Measurements from ENCODE around the gene UBD.

UBD gene

DNA sequence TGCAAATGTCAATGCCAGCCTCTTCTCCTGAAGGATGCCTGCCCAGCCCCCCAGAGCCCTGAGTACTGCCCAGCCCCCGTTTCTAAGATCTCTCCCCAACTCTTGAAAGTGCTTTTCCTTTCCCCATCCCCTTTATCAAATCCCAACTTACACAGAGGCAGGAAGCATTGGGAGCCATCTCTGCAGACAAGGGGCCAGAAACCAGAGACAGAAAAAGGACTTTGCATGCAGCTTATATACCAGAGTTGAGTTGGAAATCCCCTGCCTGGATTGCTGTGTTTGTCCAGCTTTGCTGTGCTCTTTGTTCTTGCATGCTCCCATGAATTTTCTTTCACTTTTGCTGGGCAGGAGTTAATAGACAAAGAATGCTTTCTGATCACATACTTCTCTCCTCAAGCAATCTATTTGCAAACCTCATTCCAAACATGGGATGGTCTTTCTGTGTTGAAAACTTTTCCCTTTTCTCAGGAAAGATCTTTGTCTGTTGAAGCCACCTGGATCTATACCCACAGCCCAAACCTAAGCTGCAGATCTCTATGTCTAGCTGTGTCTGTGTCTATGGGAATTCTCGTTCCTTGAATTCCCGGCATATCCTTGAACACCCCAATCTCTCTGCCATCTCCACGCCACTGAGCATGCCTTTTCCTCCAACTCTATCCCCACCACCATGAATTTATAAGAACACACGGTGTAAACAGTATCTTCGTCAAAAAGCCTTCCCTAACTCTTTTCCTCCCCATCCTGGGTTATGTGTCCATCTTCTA lies at the start of gene UBD:
UBD (minus strand) TSS at position 209 of the 764 bp plus-strand sequence; CDS start at position 178, 31 bp downstream.
- DNase-seq: no peak

DNA sequence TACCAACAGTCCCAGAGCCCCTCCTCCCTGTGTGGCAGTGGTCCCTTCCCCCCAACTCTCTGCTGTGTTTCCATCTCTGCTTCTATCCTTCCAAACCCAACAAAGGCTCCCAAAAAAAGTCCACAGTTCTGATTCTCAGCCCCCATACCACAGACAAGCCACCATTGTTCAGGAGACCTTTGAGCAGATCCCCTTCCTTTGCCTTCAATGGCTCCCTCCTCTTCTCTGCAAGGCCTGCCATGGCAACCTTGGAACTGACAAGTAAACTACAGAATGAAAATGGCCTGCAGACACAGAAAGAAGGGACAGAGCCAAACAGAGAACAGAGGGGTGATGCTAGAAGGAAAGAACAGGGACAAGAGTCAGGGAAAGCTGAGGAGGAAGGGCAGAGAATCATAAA lies 48.6 kb upstream of the UBD start:
- no peak for DNase-seq

DNA sequence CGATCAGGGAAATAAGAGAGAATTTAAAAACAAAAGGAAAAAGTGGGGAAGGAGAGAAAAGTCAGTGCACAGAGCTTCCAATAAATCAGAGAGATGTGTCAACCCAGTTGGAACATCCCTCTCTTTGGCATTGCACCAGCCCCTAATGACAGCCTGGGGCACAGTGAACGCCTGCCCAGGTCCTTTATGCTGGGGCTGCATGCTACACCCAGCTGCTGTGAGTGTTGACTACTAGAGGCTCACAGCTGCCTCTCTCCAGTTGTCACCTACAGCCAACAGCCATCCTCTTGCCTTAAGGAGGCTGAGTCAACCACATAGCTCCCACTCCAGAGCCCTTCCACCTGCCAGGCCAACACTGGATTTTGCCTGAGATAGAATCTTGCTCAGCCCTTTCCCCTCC lies 44.4 kb upstream of the UBD start:
- DNase-seq: no peak

DNA sequence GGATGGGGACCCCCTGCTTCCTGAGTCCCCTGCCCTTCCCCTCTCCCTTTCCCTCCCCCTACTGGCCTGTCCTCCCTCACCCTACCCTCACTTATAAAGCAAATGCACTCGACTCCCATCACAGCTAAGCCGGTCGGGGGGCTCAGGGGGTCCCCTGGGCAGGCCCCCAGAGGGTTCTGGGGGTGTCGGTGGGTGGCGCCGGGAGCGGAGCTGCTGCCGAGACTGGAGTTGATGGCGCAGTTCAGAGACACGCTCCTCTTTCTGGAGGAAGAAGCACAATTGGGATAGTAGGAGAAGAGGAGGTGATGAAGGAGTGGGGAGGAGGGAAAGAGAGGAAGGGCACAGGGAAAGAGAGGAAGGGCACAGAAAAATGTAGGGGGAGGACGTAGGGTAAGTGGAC lies 43.9 kb upstream of the UBD start:
- no peak for DNase-seq

DNA sequence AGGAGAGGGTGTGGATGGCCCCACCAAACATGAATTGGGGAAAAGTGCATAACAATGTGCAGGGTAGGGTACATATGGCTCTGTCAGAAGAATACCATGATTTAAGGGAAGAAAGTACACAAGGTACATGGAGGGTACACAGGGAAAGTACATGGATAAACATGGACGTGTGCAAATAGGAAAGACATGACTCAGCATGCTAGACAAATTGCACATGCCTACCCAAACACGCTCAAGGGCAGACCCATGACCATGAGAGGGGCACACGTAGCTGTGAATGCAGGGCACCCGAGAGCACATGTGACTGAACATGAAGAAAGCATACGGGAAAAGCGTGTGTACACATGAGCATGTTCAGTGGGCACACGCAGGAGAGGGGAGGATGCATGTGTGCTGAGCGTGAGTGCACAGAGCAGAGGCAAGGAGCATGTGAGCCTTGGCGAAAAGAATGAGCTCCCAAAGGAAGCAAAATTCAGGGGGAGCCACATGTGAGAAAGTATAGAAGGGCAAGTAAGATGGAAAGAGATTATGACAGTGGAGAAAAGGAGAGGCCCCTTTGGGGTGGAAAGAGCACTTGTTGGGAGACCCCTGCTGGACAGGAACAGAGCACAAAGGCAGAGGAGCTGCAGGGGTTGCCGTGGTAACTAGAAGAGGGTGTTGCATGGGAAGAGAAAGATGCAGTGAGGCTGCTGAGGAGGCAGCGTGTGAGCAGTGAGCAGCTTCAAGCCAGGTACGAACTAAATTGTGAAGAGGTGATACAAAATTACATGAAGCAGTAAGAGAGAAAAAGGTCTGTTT lies 43.2 kb upstream of the UBD start:
- no peak for DNase-seq

DNA sequence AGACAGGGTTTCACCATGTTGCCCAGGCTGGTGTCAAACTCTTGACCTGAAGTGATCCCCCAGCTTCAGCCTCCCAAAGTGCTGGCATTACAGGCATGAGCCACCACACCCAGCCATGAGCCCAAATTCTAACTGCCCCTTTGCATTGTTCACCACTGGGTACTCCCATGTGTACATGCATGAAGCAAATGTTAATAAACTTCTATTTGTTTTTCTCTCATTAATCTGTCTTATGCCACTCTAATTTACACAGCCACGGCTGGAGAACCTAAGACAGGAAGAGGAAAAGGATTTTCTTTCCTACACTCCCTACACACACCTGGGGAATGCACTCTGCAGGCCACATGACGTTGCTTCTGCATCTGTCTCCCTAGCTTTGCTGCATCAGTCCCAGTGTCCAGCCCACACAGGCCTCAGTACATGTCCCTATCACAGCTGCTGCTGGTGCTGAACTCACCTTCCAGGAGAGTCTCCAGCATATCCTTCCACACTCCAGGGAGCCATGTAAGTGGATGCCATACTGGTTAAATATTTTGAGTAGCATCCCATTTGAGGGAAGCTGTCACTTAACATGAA lies 38.7 kb upstream of the UBD start:
- DNase-seq: no peak

DNA sequence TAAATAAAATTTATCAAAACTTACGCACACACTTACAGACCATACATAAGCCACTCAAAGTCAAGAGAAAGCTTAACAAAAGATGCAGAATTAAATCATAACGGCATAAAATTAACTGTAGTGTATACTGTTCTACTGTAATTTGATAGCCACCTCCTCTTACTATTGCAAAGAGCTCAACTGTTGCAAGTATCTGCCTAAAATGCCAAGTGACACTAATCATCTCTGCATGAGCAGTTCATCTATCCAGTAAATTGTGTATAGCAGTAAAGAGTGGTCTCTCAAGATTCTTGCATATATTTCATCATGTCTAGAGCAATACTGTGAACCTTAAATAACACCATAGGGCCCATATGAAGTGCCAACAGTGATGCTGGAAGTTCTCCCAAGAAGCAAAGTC lies 37.7 kb upstream of the UBD start:
- DNase-seq: no peak

DNA sequence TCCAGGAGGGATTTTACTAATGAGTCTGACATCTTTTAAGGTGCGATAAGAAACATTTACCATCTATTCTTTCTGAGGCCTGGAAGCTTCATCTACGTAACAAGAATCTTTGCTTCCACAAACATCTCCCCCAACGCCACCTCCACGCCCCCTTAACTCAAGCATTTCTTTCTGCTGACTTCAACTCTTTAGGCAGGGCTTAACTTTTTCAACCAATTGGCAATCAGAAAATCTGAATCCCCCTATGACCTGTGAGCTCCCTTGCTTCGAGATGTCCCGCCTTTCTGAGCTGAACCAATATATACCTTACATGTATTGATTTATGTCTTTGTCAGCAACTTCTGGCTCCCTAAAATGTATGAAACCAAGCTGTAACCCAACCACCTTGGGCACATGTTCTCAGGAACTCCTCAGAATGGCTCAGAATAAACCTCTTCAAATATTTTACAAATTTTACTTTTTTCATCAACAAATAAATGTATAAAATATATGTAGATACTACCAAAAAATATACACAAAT lies 36.9 kb upstream of the UBD start:
- DNase-seq: no peak

DNA sequence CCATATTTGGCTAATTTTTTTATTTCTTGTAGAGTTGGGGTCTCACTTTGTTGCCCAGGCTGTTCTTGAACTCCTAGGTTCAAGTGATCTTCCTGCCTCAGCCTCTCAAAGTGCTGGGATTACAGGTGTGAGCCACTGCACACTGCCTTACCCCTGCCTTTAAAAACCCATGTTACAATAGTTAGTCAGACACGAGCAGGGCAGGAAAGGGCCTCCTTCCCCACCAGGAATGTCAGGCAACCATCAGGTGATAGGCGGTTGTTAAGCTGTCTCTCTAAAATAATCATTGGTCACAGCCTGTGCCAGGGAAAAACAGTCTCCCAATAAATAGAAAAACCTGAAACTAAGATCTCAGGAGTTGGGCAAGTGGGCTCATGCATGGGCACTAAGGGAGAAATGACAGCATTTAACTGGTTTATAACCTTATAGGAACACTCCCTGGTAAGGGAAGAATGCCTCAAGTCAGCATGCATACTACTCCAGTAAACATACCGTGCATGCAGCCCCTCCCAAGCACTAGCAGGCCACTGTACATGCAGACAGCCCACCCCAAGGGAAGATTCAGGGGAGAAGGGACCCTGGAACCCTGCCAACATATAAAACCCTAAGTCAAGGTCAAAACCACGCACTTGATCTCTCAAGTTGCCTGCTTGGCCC lies 33.8 kb upstream of the UBD start:
- no peak for DNase-seq

DNA sequence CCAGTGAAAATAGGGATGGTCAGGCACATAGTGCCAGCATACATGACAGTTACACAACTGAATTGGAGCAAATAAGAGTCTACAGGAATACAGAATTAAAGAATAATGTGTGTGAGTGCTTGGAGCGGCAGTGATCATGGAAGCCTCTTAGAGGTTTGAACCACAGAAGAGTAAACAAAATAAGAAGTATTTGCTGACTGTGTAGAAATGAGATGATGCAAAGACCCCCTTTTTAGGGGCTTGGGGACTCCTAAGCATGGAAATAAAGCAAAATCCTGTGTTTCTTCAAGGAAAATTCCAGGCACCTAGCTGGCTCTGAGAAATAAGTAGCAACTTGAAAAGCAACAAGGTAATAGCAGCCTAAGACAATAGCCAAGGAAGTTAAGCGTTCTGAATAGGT lies 32.1 kb upstream of the UBD start:
- no peak for DNase-seq

DNA sequence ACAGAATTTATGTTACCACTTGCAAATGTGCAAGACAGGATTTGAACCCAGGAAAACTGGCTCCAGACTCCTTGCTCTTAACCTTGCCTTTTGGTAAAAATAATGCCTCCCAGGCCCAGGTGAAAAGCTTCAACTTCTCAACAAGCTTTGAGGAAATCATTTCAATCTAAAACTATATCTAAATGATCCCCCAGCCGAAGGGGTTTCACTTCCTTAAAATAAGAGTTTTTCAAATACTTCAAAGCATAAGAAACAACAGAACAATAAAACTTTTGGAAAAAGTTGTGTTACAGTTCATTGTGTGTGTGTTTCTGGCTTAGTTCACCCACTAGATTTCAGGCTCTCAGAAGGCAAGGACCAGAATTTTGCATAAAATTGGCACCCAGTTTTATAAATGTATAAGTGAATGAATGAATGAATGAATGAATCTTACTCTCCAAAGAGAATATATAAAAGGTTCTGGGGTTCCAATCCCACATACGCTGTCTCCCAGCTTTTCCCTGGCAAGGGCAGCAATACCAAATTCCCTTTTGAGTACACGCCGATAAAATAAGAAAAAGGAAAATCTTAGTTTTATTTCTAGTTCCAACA lies 30.8 kb upstream of the UBD start:
- no peak for DNase-seq

DNA sequence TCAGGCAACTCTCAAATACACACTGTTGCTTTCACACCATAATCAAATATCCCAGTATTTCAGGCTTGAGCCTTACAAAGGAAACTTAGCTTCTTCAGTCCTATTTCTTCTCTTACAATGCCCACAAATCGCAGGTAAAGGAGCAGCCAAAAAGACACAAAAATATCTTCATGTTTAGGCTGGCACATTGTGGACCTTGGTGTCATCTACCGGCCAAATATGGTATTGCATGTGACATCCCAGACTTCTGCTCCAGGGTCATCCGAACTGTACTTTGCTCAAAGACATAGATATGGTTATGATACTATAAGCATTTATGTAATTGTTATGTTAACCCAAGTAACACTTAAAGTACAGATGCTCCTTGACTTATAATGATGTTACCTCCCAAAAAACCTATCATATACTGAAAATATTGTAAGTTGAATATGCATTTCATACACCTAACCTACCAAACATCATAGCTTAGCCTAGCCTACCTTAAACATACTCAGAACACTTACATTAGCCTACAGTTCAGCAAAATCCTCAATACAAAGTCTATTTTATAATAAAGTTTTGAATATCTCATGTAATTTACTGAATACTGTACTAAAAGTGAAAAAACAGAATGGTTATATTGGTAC lies 30.0 kb upstream of the UBD start:
- DNase-seq: no peak

DNA sequence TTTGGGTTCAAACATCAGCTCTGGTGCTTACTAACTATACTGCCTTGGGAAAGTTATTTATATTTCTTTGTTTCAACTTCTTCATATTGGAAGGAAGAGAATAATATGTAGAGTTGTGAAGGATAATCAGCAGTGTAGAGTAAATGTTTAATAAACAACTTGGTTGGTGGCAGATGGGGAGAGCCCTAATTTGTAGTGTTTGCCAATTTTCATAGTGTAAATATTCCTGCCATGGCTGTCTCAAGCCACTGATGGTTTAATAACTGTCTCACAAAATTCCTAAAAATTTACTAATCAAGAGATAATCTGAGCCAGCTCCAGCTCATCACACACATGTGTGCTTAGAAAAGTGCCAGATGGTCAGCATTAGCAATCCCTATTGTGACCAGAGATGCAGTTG lies 25.3 kb upstream of the UBD start, which contains the start of gene OR2H2:
OR2H2 (plus strand) TSS at position 301 of the 400 bp plus-strand sequence. CDS start 2,824 bp downstream, outside the sequence.
- no peak for DNase-seq

DNA sequence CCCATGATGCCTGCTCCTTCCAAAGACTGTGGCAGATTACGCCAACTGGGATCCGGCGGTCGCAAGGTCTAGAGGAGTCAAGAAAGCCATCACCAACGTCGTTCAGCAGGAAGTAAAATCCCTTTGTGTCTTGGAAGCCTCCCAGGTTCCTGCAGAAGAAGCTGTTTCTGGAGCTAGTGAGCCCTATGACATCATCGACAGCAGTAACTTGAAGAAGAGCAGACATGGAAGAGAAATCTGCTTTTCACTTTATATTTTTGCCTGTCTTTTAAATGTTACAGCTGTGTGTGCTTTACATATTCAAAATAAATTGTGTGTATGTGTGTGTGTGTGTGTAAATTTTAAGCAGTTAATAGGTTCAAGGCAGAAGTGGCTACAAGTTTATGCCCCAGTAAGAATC lies 18.0 kb upstream of the UBD start:
- DNase-seq: no peak

DNA sequence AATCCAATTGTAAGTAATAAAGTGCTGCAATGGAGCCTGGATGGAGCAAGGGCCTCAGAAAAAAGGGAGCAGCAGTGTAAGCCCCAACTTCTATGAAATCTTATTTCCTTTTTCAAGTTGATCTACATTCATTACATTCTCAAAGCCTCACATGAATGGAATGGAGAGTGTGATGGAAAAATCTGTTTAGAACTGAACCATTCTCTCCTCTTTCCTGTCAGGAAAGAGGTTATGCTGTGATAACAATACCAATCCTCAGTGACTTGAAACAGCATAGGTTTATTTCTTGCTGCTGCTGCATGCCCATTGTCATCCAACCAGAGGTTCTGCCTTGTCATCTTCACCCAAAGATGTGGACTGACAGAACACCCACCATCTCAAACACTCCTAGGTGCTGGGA lies 16.5 kb upstream of the UBD start:
- DNase-seq: no peak

DNA sequence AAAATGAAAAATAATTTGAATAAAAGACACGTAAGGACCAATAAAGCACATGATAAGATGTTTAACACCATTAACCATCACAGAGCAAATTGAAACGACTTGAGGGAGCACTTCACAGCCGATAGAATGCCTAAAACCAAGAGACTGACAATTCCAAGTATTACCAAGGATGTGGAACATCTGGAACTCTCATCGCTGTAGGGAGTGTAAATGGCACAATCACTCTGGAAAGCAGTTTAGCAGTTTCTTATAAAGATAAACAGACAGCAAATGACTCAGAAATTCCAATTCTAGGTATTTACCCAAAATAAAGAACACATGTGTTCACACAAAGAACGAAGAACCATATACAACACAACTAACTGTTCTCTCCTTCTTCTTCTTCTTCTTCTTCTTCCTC lies 8.5 kb upstream of the UBD start:
- no peak for DNase-seq

DNA sequence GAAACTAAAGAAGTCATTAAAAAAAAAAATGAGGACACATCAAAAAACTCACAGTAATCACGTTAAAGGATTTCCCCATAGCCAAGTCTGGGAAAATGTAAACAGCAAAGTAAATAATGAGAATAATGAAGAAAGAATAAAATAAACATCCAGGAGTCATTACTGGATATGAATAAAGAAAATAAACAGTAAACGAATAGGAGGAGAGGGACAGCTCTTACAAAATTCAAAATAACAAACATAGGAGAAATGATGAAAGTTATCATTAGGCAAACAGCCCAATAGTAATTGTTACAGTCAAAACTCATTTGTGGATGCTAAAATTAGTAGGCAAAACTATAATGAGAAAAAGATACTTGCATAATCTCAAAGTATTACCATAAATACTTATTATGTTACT lies 8.0 kb upstream of the UBD start:
- DNase-seq: no peak

DNA sequence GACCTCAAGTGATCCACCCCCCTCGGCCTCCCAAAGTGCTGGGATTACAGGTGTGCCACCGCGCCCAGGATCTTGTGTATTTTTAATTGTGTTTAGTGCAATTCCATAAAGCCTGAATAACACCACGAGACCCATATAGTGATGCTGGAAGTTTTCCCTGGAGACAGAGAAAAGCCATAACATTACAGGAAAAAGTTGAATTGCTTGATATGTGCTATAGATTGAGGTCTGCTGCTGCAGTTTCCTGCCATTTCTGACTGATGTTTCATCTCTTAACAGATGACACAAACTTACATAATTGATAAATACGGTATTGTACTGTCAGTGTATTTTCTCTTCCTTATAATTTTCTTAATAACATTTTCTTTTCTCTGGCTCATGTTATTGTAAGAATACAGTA lies 7.3 kb upstream of the UBD start:
- no peak for DNase-seq

DNA sequence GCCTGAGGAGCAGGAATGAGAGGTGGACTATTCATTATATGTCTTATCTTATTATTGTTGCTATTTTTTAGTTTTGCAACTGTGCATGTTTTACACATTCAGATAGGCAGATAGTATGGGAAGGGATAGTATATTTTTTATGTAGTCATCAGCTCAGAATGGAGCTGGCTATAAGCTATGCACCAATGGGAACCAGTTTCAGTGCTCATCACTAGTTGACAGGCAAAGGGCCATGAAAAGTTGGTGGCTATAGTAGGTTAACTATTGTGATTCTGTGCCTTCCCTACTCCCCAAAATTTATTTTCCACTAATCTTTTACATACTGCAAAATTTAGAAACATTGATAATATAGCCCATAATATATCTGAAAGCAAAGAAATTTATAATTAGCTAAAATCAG lies 5.3 kb upstream of the UBD start:
- no peak for DNase-seq

DNA sequence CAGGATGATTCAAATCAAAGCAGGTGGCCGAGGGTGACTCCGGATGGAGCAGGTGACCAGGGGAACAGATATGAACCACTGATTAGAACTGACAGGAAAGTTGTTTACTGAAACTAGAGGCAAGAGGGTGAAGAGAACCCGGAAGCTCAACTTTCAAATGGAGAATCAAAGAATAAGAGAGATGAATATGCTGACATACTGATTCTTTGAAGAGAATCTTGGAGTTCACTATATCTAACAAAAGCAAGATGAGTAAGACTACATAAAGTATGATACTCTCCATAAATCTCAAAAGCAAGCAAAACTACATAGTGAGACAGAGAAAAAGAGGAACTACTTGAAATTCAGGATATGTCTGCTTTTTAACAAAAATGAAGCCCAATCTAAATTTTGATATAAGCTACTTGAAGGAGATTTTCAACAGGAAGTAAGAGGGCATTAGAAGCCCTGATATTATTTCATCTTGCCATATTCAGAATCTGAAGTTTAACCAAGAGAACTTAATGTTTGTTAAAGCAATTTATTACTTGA lies 4.0 kb upstream of the UBD start:
- no peak for DNase-seq

DNA sequence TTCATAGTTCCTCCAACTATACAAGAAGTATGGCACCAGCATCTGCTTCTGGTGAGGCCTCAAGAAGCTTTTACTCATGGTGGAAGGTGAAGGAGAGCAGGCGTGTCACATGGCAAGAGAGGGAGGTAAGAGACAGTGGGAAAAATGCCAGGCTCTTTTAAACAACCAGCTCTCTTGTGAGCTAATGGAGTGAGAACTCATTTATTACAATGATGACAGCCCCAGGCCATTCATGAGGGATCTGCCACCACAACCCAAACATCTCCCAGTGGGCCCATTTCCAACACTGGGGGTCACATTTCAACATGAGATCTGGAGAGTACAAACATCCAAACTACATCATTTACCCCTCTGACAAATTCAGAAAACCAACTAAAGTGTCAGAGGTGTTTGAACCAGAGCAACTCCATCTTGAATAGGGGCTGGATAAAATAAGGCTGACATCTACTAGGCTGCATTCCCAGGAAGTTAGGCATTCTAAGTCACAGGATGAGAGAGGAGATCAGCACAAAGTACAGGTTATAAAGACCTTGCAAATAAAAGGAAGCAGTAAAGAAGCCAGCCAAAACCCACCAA lies 2.2 kb upstream of the UBD start:
- no peak for DNase-seq

DNA sequence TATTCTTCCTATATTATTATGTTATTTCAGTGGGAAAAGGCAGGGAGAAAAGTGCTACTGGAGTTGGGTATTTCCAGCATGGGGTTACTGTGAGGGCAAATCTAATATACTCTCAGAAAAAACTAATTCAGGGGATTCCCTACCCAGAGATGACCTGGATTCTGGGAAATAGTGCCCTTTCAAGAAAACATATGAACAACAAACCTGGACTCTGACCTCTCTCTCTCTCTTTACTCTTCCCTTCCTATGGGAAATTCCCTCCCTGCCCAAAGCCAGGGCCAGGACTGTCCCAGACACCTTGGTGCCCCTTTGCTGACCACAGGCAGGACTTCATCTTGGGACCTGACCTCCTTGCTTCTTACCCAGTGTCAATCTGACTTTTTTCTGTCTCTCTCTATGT lies 1.6 kb upstream of the UBD start:
- no peak for DNase-seq

All from NCI-H510A (cell line).